GM21515 (cell line): ENCODE data around the gene PRIMPOL.

Experiments
- ATAC-seq: cut with Tn5 transposase; IDR thresholded peaks from one replicate; pipeline ENCODE4 v1.9.1; 2021; ENCODE audit not compliant: unreplicated experiment

Gene PRIMPOL

DNA sequence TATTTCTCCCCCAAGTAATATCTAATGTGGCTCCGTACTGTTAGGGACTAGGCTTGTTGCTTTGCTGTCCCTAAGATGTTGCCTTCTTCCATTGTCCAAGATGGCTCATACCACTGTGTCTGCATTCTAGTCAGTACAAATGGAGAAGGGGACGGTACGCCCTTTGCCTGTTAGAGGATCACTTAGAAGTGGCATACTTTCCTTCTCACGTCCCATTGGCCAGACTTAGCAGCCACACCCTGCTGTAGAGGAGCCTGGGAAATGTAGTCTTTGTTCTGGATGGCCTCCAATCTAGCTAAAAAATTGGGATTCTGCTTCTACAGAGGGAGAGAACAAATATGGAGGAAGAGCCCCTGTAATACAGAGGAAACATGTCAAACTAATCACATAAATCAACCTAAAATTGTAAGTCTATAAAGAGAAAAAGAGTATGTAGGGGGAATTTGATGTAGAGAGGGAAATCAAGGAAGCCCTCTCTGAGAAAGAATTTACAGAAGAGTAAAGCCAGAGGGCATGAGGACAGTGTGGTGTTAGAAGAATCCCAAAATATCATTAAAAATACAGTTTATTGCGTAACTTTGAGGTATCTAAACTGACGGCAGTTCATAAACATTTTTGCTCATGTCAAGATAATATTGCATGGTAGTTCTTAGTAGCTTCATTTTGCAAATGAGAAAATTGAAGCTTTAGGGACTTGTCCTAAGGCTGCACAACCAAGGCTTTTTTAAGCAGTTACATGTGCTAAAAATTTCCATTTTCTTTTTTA, 15.1 kb downstream of the PRIMPOL start:
- ATAC-seq = no peak

- ATAC-seq = no peak
These were observed 17.1 kb downstream of the PRIMPOL start for GRCh38 chr4:184666670-184667069.

DNA sequence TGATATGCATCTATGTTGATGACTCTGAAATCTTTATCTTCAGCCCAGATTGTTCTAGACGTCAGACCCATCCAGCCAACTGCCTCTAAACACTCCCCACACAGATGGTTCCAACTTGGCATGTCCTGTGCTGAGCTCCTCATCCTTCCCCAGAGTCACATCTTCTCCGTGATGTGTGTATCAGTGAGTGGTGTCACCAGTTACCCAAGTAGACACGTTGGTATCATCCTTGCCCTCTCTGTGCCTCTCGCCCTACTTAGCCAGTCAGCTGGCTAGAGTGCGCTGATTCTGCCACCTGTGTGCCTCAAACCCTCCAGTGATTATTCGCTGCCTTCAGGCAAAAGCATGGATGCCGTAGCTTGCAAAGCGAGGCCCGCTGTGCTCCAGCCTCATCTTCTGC, 18.6 kb downstream of the PRIMPOL start:
- no peak for ATAC-seq

- no peak for ATAC-seq
These were observed 19.1 kb downstream of the PRIMPOL start for GRCh38 chr4:184668511-184669114.

DNA sequence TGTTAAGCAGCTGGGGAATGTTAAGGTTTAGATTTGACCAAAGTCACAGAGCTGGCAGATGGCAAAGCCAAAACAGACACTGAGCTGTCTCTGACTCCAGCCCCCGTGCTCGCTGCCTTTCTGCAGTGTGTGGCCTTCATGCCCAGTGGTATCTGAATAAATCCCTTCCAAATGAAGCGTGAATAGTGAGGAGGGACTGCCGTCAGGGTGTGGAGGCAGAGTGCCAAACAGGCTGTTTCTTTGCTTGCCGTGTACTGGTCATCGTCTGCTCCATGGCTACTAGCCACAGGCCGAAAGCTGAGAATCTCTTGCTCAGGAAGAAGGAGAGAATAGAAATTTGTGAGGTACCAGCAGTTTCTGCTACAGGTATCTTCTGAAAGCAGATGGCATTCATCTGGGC, 19.7 kb downstream of the PRIMPOL start:
- no peak for ATAC-seq

GRCh38 chr4:184671101-184671500, 21.6 kb downstream of the PRIMPOL start:
- no peak for ATAC-seq

DNA sequence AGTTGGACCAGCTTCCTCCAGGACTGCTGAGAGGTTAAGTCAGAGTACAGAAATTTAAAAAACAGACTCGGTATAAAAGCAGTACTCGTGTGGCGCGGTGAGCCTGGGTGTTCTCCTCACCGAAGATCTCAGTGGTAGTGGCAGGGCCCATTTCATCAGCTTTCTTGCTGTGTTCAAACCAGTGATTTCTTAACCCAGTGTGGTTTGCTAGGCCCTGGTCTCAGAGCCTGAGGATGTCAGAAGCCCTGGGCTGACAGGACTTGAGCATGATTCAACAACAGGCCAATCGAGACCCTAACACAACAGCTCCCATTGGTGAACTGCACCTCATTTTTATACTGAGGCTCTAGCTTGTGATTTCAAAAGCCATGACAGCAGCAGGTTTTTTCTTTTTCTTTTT, 23.2 kb downstream of the PRIMPOL start:
- no peak for ATAC-seq

DNA sequence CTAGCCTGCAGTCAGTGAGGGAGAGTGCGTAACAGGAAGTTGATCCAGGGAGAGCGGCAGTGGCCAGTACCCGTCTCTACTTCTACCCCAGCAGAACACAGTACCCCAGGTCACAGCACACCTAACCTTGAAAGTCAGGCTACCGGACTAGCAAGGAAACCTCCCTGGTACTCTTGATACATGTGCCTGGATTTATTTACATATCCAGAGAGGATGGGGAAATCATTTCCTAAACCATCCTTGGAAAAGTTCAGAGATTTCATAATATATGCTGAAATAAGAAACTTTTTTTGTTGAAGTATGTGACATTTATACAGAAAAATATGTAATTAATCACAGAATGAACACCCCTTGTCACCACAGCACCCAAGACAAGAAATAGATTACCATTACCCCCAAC, 24.5 kb downstream of the PRIMPOL start:
- no peak for ATAC-seq

DNA sequence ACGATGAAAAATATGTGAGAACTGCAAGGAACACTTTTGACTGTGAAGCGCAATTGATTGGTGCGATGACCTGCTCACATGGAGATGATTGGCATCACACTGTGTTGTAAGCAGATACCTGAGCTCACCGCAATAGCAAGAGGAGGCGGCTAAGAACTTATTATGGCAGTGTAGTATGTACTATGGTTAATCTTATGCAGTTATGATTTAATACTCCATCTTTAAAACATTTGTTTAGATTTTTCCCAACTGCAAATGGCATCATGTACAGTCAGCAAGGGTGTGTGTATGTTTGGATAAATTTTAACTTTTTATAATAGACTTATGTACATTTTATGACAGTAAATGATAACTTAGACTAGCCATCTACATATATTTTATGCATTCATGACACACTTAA, 25.5 kb downstream of the PRIMPOL start:
- ATAC-seq = no peak

GRCh38 chr4:184675821-184676492, 26.4 kb downstream of the PRIMPOL start:
- ATAC-seq = no peak

- ATAC-seq = no peak
These were observed 31.2 kb downstream of the PRIMPOL start for GRCh38 chr4:184680698-184681097.

- no peak for ATAC-seq
These were observed 32.4 kb downstream of the PRIMPOL start for GRCh38 chr4:184681916-184682315.

DNA sequence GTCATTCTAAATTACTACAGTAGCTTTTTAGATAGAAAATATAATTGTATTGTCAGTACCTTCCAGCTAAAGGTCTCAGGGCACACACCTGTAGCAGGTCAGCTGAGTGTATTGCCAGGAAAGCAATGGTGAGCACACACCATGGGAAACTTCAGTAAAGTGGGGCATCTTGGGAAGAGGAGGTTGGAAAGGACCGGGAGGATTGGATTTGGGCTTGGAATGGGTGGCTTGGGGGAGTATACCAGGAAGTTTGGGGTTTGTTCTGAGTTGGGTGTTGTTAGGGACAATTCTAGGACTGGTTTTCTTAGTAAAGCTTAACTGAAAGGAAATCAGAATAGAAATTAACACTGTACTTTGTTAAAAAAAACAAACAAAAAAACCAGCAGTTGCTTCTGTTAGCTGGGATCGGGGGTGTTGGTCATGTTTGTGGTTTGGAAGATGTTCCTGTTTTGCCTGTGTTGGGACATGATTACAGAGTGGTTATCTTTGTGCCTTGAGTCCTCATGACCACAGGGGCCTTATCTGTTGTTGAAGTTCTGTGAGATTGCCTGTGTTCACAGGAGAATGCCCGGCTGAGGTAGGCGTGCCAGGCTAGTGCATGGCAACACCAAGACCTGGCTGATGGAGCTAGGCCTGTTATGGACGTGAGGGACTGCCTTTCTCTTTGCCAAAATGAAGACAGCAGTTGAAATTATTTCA, 35.1 kb downstream of the PRIMPOL start:
- no peak for ATAC-seq

GRCh38 chr4:184688005-184688404, 38.5 kb downstream of the PRIMPOL start:
- no peak for ATAC-seq

- ATAC-seq = no peak
These were observed 38.9 kb downstream of the PRIMPOL start for GRCh38 chr4:184688447-184688846.

DNA sequence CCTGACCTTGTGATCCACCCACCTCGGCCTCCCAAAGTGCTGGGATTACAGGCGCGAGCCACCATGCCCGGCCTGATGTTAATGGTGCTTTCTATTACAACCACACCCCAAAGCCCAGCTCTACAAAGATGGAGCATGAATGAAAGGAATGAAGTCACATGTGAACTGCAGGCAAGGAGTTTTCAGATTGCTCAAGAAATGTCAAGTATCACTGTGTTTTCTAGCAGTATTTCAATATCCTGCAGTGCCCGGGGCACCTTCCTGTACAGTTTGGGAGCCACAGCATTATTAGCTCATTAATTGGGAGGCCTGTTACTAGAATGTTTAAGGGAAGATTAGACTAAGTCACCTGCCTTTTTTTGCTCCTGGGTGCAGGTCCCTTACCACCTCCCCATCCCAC, 40.1 kb downstream of the PRIMPOL start:
- ATAC-seq = no peak

GRCh38 chr4:184693056-184693455, 43.5 kb downstream of the PRIMPOL start:
- no peak for ATAC-seq

- ATAC-seq = no peak
These were observed 44.9 kb downstream of the PRIMPOL start for GRCh38 chr4:184694412-184694956.

GRCh38 chr4:184695178-184695896, 45.8 kb downstream of the PRIMPOL start:
- ATAC-seq = no peak

- ATAC-seq = no peak
These were observed 48.4 kb downstream of the PRIMPOL start for GRCh38 chr4:184697956-184698355.

GRCh38 chr4:184699941-184700340, 50.4 kb downstream of the PRIMPOL start:
- no peak for ATAC-seq
